Endothelial cell of umbilical vein (primary cell): Measurements from ENCODE around the gene KRT81. TPM values are rescaled to one million over a fixed set of nuclear protein-coding genes. Genes with fewer than 3 reads are reported as not detected.

Source experiments
- BruUV-seq: library from RNA; stranded (reverse); fragments of 400-500 nt; replicated peaks from 2 replicates; lab custom pipeline; 2021; lab: Mats Ljungman, UMichigan
- CTCF ChIA-PET: fragments of 300-600, 350-600 bp; sonication (Branson Sonifier 250); formaldehyde crosslinking; loops from one replicate; lab custom pipeline; 2021; ENCODE audit warnings: antibody characterized with exemption, inconsistent platforms; lab: Charles Lee
- POLR2A ChIA-PET: fragments of 300-600, 350-600 bp; sonication (Branson Sonifier 250); formaldehyde crosslinking; loops from one replicate; lab custom pipeline; 2021; ENCODE audit warnings: antibody characterized with exemption, inconsistent platforms; lab: Charles Lee
- DNase-seq: peaks from one replicate; pipeline ENCODE4 v3.0.0-alpha.2; 2011; ENCODE audit warnings: low read depth, low spot score
- FAIRE-seq: peaks from 2 replicates; lab custom pipeline; 2011; peaks lifted over from hg19 to GRCh38; lab: Jason Lieb, UNC
- H2AFZ ChIP-seq: 2 replicates; pipeline ENCODE4 v1.6.0; 2012; ENCODE audit warnings: low read depth, low read length, control low read depth, inconsistent platforms
- H3K27ac ChIP-seq: 2 replicates; pipeline ENCODE4 v1.5.1; 2011; ENCODE audit warnings: low read depth, mild to moderate bottlenecking, control low read depth, low read length, moderate library complexity; ENCODE audit not compliant: insufficient read depth
- H3K27me3 ChIP-seq, 2 experiments: 2 replicates each; pipeline versions ENCODE4 v1.6.0 to v1.6.1; 2011; ENCODE audit warnings: low read length in 2 of 2, mixed read lengths in 1 of 2; ENCODE audit not compliant: control insufficient read depth in 2 of 2, insufficient read depth in 2 of 2
- H3K36me3 ChIP-seq, 2 experiments: 2 replicates in 1 of 2; 3 replicates in 1 of 2; pipeline ENCODE4 v1.5.1; 2011; ENCODE audit warnings: low read length in 2 of 2, mild to moderate bottlenecking in 1 of 2, moderate library complexity in 1 of 2; ENCODE audit not compliant: control insufficient read depth in 2 of 2, insufficient read depth in 2 of 2; ENCODE audit errors: extremely low read depth in 1 of 2
- H3K4me1 ChIP-seq: 3 replicates; pipeline ENCODE4 v1.5.1; 2011; ENCODE audit warnings: mild to moderate bottlenecking, low read length; ENCODE audit not compliant: control insufficient read depth, insufficient read depth; ENCODE audit errors: extremely low read depth
- H3K4me2 ChIP-seq: 2 replicates; pipeline ENCODE4 v1.6.1; 2011; ENCODE audit warnings: low read length, control low read depth, mixed read lengths; ENCODE audit not compliant: insufficient read depth
- H3K4me3 ChIP-seq, 3 experiments: fragments of 200-600 bp in 1 of 3; sonication (generic), shearing (Covaris generic) in 1 of 3; replicated peaks in 1 of 3; 2 replicates each; pipeline ENCODE4 v1.5.1; 2011 to 2016; ENCODE audit warnings: control low read depth in 3 of 3, low read length in 3 of 3, mild to moderate bottlenecking in 2 of 3, inconsistent platforms in 1 of 3, low read depth in 1 of 3, moderate library complexity in 1 of 3; ENCODE audit not compliant: insufficient read depth in 1 of 3
- H3K79me2 ChIP-seq: 2 replicates; pipeline ENCODE4 v1.6.0; 2012; ENCODE audit warnings: low read length, inconsistent platforms; ENCODE audit not compliant: control insufficient read depth, insufficient read depth
- H3K9ac ChIP-seq: replicated peaks from 2 replicates; pipeline ENCODE3; 2011; ENCODE audit warnings: low read length, control low read depth; ENCODE audit not compliant: insufficient read depth; ENCODE audit errors: extremely low read depth
- H3K9me1 ChIP-seq: replicated peaks from 3 replicates; pipeline ENCODE4 v1.6.0; 2011; ENCODE audit warnings: mild to moderate bottlenecking, low read length; ENCODE audit not compliant: control insufficient read depth, insufficient read depth; ENCODE audit errors: extremely low read depth
- H3K9me3 ChIP-seq: replicated peaks from 2 replicates; pipeline ENCODE4 v1.5.1; 2012; ENCODE audit warnings: low read length, inconsistent platforms; ENCODE audit not compliant: control insufficient read depth, insufficient read depth
- H4K20me1 ChIP-seq: replicated peaks from 2 replicates; pipeline ENCODE3; 2011; ENCODE audit warnings: mild to moderate bottlenecking, low read length; ENCODE audit not compliant: control insufficient read depth, insufficient read depth; ENCODE audit errors: extremely low read depth
- EZH2 ChIP-seq: IDR thresholded peaks from 2 replicates; pipeline ENCODE4 v1.6.1; 2012; ENCODE audit warnings: borderline replicate concordance, low read depth, mild to moderate bottlenecking, moderate library complexity, low read length, inconsistent platforms; ENCODE audit not compliant: severe bottlenecking
- FOS ChIP-seq: IDR thresholded peaks from 2 replicates; pipeline ENCODE4 v1.6.1; 2011; ENCODE audit warnings: mild to moderate bottlenecking, low read length, moderate library complexity, borderline replicate concordance; ENCODE audit not compliant: insufficient read depth
- GATA2 ChIP-seq: IDR thresholded peaks from 2 replicates; pipeline ENCODE4 v1.7.0; 2011; ENCODE audit warnings: low read depth, mild to moderate bottlenecking, moderate library complexity, mixed read lengths, low read length; ENCODE audit not compliant: insufficient read length, insufficient read depth
- JUN ChIP-seq: IDR thresholded peaks from 2 replicates; pipeline ENCODE4 v1.6.1; 2011; ENCODE audit warnings: borderline replicate concordance, low read depth; ENCODE audit not compliant: insufficient read length, insufficient read depth
- MYC ChIP-seq: IDR thresholded peaks from one replicate; pipeline ENCODE4 v1.6.1; 2011; ENCODE audit warnings: mild to moderate bottlenecking, low read depth, low read length
- POLR2A ChIP-seq: IDR thresholded peaks from 2 replicates; pipeline ENCODE4 v1.6.1; 2012; ENCODE audit warnings: low read depth, mild to moderate bottlenecking, control low read depth, low read length
- POLR2AphosphoS5 ChIP-seq: IDR thresholded peaks from 2 replicates; pipeline ENCODE4 v1.6.1; 2012; ENCODE audit warnings: low read depth, mild to moderate bottlenecking, control low read depth, low read length, moderate library complexity; ENCODE audit not compliant: insufficient read depth
- dilution Hi-C: fragments of 300-500 bp; cut with MboI; formaldehyde crosslinking; loops from one replicate; pipeline ENCODE4 v1.15.0; 2019; ENCODE audit warnings: low sequenced_read_pairs; ENCODE audit not compliant: extremely low pct_ligation_motif_present
- intact Hi-C: fragments of 100-400 bp; cut with micrococcal nuclease; formaldehyde crosslinking; loops from one replicate; pipeline ENCODE4 v1.10.0; 2022
- polyA plus RNA-seq, 4 experiments: library from polyadenylated mRNA; depleted of rRNA in 3 of 4; stranded (reverse) in 3 of 4; unstranded in 1 of 4; fragments of >200 nt; gene quantifications; 2 replicates each; pipeline versions ENCODE4 v1.2.1 to v1.2.3, GENCODE V29; 2011 to 2012; ENCODE audit warnings: missing spikeins in 1 of 4
- total RNA-seq: library from RNA; stranded (reverse); gene quantifications from 2 replicates; pipeline ENCODE4 v1.2.3, GENCODE V29; 2021
- TF ChIP-seq, protein P1 (sequence below), 2 donors: IDR thresholded peaks; 1 replicate in 1 of 2; 2 replicates in 1 of 2; pipeline ENCODE4 v1.5.1; 2011; ENCODE audit warnings: low read length in 2 of 2, mild to moderate bottlenecking in 2 of 2, moderate library complexity in 2 of 2, control low read depth in 1 of 2, inconsistent platforms in 1 of 2, low read depth in 1 of 2; ENCODE audit not compliant: insufficient read depth in 1 of 2; ENCODE audit errors: extremely low read depth in 1 of 2
- TF ChIP-seq, protein P2 (sequence below): IDR thresholded peaks from 2 replicates; pipeline ENCODE4 v1.6.1; 2011; ENCODE audit not compliant: insufficient read depth, insufficient read length

The KRT81 gene
- total and polyA plus RNA-seq, 2 donors (not counting 3 experiments of a cell fraction or from before 2014, with no cell fraction given) = not detected

DNA sequence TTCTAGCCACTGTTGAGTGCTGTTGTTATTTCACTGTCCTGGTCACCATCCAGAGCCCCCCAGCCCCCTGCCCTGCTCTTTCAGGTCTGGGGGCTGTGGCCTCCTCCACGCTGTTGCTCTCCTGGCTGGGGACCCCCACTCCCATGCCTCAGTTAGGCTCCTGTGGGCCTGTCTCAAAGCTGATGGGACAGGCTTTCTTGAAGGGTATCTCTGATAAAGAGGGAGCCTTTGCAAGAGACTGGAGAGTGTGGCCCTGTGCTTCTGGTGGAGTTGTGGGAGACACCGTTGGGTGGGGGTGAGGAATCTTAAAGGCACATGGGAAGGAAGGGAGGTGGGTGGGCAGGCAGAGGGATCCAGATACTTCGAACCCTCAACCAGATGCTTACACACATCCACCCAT lies 29.0 kb downstream of the KRT81 start:
- Histone ChIP-seq H3K36me3 (no peaks in the 10 kb centered on the region), H4K20me1 (no peaks in the 10 kb centered on the region), H3K79me2 (no peaks in the 10 kb centered on the region), H2AFZ (no peak overlapping the region), H3K9ac (no peak overlapping the region), H3K9me3 (no peaks in the 10 kb centered on the region), H3K9me1 (no peaks in the 10 kb centered on the region), H3K4me1 (peaks cover 2% of the 10 kb centered on the region), H3K4me3 (no peak overlapping the region), H3K27ac (no peak overlapping the region), H3K4me2 (no peak overlapping the region), H3K27me3 (peaks cover 25 to 28% of the 10 kb centered on the region in 2 experiments)
- BruUV-seq = no TSS peak
- DNase-seq = no peak
- intact Hi-C loops (no loop called here), dilution Hi-C loops (no loop called here)
- ChIA-PET POLR2A (no interaction called here), CTCF (no interaction called here)
- FAIRE-seq = no peak
- TF ChIP-seq MYC = no peak
- TF ChIP-seq, protein P1, sequence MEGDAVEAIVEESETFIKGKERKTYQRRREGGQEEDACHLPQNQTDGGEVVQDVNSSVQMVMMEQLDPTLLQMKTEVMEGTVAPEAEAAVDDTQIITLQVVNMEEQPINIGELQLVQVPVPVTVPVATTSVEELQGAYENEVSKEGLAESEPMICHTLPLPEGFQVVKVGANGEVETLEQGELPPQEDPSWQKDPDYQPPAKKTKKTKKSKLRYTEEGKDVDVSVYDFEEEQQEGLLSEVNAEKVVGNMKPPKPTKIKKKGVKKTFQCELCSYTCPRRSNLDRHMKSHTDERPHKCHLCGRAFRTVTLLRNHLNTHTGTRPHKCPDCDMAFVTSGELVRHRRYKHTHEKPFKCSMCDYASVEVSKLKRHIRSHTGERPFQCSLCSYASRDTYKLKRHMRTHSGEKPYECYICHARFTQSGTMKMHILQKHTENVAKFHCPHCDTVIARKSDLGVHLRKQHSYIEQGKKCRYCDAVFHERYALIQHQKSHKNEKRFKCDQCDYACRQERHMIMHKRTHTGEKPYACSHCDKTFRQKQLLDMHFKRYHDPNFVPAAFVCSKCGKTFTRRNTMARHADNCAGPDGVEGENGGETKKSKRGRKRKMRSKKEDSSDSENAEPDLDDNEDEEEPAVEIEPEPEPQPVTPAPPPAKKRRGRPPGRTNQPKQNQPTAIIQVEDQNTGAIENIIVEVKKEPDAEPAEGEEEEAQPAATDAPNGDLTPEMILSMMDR (IDR thresholded peaks at IDR 0.05; ENCODE audit: extremely low read depth in 1 of 2, insufficient read depth in 1 of 2, low read depth in 1 of 2, low read length in 2 of 2) = no peak
- TF ChIP-seq POLR2A = no peak

DNA sequence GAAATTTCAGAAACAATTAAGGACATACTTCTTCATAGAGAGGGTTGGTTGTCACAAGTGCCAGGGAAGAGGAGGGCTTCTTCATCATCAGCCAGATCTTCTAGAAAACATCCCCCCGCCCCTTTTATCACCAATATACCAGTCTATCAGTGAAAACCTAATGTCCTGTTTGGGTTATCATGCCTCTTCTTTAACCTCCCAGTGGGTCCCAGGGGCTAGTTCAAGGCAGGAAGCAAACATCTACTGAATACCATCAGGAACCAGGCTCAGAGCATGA lies 30.2 kb downstream of the KRT81 start:
- dilution Hi-C loops (no loop called here), intact Hi-C loops (no loop called here)
- ChIA-PET CTCF (interaction anchor here (1.2 kb wide), 1 partner anchor 10 kb away, joined by 3 read pairs; no protein-coding TSS in a partner anchor), POLR2A (no interaction called here)
- DNase-seq (no peak), FAIRE-seq (no peak)
- peaks cover 2% of the 10 kb centered on the region for H3K4me1 ChIP-seq
- no peak overlapping the region for H3K27ac ChIP-seq
- BruUV-seq = no TSS peak
- H4K20me1 ChIP-seq = no peaks in the 10 kb centered on the region
- no peaks in the 10 kb centered on the region for H3K79me2 ChIP-seq
- H3K9me1 ChIP-seq = no peaks in the 10 kb centered on the region
- TF ChIP-seq POLR2A (no peak), FOS (no peak), GATA2 (no peak), JUN (no peak), MYC (no peak), POLR2AphosphoS5 (no peak), EZH2 (no peak)
- TF ChIP-seq, protein P1 (IDR thresholded peaks at IDR 0.05; ENCODE audit: extremely low read depth in 1 of 2, insufficient read depth in 1 of 2, low read depth in 1 of 2, low read length in 2 of 2) = no peak
- TF ChIP-seq, protein P2, sequence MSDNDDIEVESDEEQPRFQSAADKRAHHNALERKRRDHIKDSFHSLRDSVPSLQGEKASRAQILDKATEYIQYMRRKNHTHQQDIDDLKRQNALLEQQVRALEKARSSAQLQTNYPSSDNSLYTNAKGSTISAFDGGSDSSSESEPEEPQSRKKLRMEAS = no peak
- no peaks in the 10 kb centered on the region for H3K9me3 ChIP-seq
- H3K4me3 ChIP-seq = no peak overlapping the region
- no peak overlapping the region for H3K4me2 ChIP-seq
- peaks cover 33 to 36% of the 10 kb centered on the region in 2 experiments for H3K27me3 ChIP-seq
- H3K36me3 ChIP-seq = no peaks in the 10 kb centered on the region
- H3K9ac ChIP-seq = no peak overlapping the region
- H2AFZ ChIP-seq = no peak overlapping the region
